Myocyte (in vitro differentiated cells): ENCODE data around the gene GPR35. TPM values are rescaled to one million over a fixed set of nuclear protein-coding genes. Genes with fewer than 3 reads are reported as not detected.
"Not testable (repeated sequence)": the region's sequence is repeated elsewhere in the genome, so short reads cannot be mapped to it uniquely, and the experiment has no call there.

Experiments
- DNase-seq: peaks from one replicate; pipeline ENCODE4 v3.0.0-alpha.2; 2012; ENCODE audit warnings: low read depth
- total RNA-seq: library from RNA; depleted of rRNA; stranded (reverse); fragments of >200 nt; gene quantifications from 2 replicates; pipeline ENCODE4 v1.2.3, GENCODE V29; 2014

Gene GPR35
- total RNA-seq, 1 donor from 2014 or later = 0.56 TPM

- no peak for DNase-seq
These were observed 25.1 kb downstream of the GPR35 start for GRCh38 chr2:240650254-240650965.

- DNase-seq = no peak
These were observed 25.9 kb downstream of the GPR35 start for GRCh38 chr2:240651185-240651584.

GRCh38 chr2:240655931-240656886 is 30.9 kb downstream of the GPR35 start:
- DNase-seq = no peak

- not testable (repeated sequence) for DNase-seq
These were observed 34.6 kb downstream of the GPR35 start for GRCh38 chr2:240659883-240660282.

- DNase-seq = no peak
These were observed 37.4 kb downstream of the GPR35 start for GRCh38 chr2:240662681-240663080.

GRCh38 chr2:240663546-240664190 is 38.4 kb downstream of the GPR35 start:
- no peak for DNase-seq

- no peak for DNase-seq
These were observed 39.3 kb downstream of the GPR35 start for GRCh38 chr2:240664622-240665021.

- DNase-seq = no peak
These were observed 45.1 kb downstream of the GPR35 start for GRCh38 chr2:240670402-240670801.

- DNase-seq = no peak
These were observed 45.7 kb downstream of the GPR35 start for GRCh38 chr2:240670950-240671349.

GRCh38 chr2:240672076-240672700 is 46.9 kb downstream of the GPR35 start:
- DNase-seq = no peak

- no peak for DNase-seq
These were observed 47.5 kb downstream of the GPR35 start for GRCh38 chr2:240672701-240673190.

- DNase-seq = peak; percentile 11
These were observed 49.3 kb downstream of the GPR35 start for GRCh38 chr2:240674461-240675184.

- DNase-seq = not testable (repeated sequence)
These were observed 50.1 kb downstream of the GPR35 start for GRCh38 chr2:240675345-240675744.

- DNase-seq = not testable (repeated sequence)
These were observed 52.8 kb downstream of the GPR35 start for GRCh38 chr2:240678043-240678442.

GRCh38 chr2:240678909-240679308 is 53.6 kb downstream of the GPR35 start:
- not testable (repeated sequence) for DNase-seq

GRCh38 chr2:240680185-240680584 is 54.9 kb downstream of the GPR35 start:
- not testable (repeated sequence) for DNase-seq
